PC-9 (cell line): ENCODE data around the gene SLC25A24.
"Not testable (repeated sequence)": the region's sequence is repeated elsewhere in the genome, so short reads cannot be mapped to it uniquely, and the experiment has no call there.

Source experiments
- EZH2 ChIP-seq: fragments of 200-600 bp; sonication (generic); IDR thresholded peaks from 2 replicates; pipeline ENCODE4 v1.8.0; 2017; ENCODE audit warnings: antibody characterized with exemption, low read depth
- TF ChIP-seq, protein P1 (sequence below): fragments of 200-600 bp; sonication (generic); conservative IDR thresholded peaks from 2 replicates; pipeline ENCODE4 v1.6.1; 2017; ENCODE audit warnings: mixed run types, antibody characterized with exemption, mild to moderate bottlenecking, moderate library complexity

- TF ChIP-seq, protein P1, sequence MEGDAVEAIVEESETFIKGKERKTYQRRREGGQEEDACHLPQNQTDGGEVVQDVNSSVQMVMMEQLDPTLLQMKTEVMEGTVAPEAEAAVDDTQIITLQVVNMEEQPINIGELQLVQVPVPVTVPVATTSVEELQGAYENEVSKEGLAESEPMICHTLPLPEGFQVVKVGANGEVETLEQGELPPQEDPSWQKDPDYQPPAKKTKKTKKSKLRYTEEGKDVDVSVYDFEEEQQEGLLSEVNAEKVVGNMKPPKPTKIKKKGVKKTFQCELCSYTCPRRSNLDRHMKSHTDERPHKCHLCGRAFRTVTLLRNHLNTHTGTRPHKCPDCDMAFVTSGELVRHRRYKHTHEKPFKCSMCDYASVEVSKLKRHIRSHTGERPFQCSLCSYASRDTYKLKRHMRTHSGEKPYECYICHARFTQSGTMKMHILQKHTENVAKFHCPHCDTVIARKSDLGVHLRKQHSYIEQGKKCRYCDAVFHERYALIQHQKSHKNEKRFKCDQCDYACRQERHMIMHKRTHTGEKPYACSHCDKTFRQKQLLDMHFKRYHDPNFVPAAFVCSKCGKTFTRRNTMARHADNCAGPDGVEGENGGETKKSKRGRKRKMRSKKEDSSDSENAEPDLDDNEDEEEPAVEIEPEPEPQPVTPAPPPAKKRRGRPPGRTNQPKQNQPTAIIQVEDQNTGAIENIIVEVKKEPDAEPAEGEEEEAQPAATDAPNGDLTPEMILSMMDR = not testable (repeated sequence)
- TF ChIP-seq EZH2 = not testable (repeated sequence)
Measured at GRCh38 chr1:108223226-108223625, 23.1 kb upstream of the SLC25A24 start.
